Stomach (tissue), 4 donors: ENCODE data around the gene SHANK3.

Experiments
- CTCF ChIP-seq, 7 experiments: fragments of 450-650 bp in 4 of 7; fragments of 200-600 bp in 3 of 7; sonication (generic) in 3 of 7; IDR thresholded peaks; one replicate each; pipeline ENCODE4 v1.5.1; 2016 to 2019; ENCODE audit warnings: antibody characterized with exemption in 7 of 7, control low read depth in 2 of 7, mild to moderate bottlenecking in 1 of 7
- POLR2A ChIP-seq, 4 donors: fragments of 450-650 bp; IDR thresholded peaks; one replicate each; pipeline ENCODE4 v1.6.1; 2016; ENCODE audit warnings: antibody characterized with exemption in 4 of 4, control low read depth in 2 of 4, mild to moderate bottlenecking in 1 of 4, moderate library complexity in 1 of 4
- POLR2AphosphoS5 ChIP-seq, 3 donors: sonication (generic); formaldehyde crosslinking; IDR thresholded peaks; one replicate each; pipeline ENCODE4 v1.6.1; 2016; ENCODE audit warnings: antibody characterized with exemption in 3 of 3

DNA sequence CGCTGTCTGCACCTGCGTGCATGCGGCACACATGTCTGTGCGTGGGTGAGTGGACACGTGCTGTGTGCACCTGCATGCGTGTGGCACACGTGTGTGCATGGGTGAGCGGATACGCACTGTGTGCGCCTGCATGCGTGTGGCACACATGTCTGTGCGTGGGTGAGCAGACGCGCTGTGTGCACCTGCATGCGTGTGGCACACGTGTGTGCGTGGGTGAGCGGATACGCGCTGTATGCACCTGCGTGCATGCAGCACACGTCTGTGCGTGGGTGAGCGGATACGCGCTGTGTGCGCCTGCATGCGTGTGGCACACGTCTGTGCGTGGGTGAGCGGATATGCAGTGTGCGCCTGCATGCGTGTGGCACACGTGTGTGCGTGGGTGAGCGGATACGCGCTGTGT is 38.3 kb downstream of the SHANK3 start:
- TF ChIP-seq CTCF (IDR thresholded peaks at IDR 0.05) (no peak), POLR2A (IDR thresholded peaks at IDR 0.05) (no peak), POLR2AphosphoS5 (IDR thresholded peaks at IDR 0.05) (no peak)
